H1 (cell line): Measurements from ENCODE around the gene ACSL4. TPM values are rescaled to one million over a fixed set of nuclear protein-coding genes. Genes with fewer than 3 reads are reported as not detected.

ENCODE experiments used
- CTCF ChIA-PET: fragments of 300-600 bp; sonication (Branson Sonifier 250); formaldehyde crosslinking; loops from one replicate; lab custom pipeline; 2021; ENCODE audit not compliant: partially characterized antibody; lab: Charles Lee
- POLR2A ChIA-PET: fragments of 300-600 bp; sonication (Branson Sonifier 250); formaldehyde crosslinking; loops from one replicate; lab custom pipeline; 2021; ENCODE audit warnings: inconsistent platforms; ENCODE audit not compliant: partially characterized antibody; lab: Charles Lee
- DNase-seq, 2 experiments: peaks; one replicate each; pipeline versions ENCODE4 v3.0.0 to v3.0.0-alpha.2; 2010 to 2022; ENCODE audit warnings: low spot score in 2 of 2, low read depth in 1 of 2, mixed read lengths in 1 of 2
- FAIRE-seq: peaks from 2 replicates; lab custom pipeline; 2011; peaks lifted over from hg19 to GRCh38; lab: Jason Lieb, UNC
- H2AFZ ChIP-seq: 2 replicates; pipeline ENCODE4 v1.8.1; 2012; ENCODE audit warnings: low read length, inconsistent platforms
- H2AK5ac ChIP-seq: 2 replicates; pipeline ENCODE4 v1.6.1; 2013; ENCODE audit warnings: low read depth, low read length
- H2BK120ac ChIP-seq: replicated peaks from 2 replicates; pipeline ENCODE3; 2013; ENCODE audit warnings: low read depth, low read length, inconsistent platforms
- H2BK12ac ChIP-seq: 2 replicates; pipeline ENCODE4 v1.6.1; 2013; ENCODE audit warnings: low read depth, low read length
- H2BK15ac ChIP-seq: 2 replicates; pipeline ENCODE4 v1.6.1; 2013; ENCODE audit warnings: low read length
- H2BK20ac ChIP-seq: 2 replicates; pipeline ENCODE4 v1.6.1; 2013; ENCODE audit warnings: low read length
- H2BK5ac ChIP-seq: 2 replicates; pipeline ENCODE4 v1.6.1; 2013; ENCODE audit warnings: low read depth, low read length
- H3K14ac ChIP-seq: 2 replicates; pipeline ENCODE4 v1.6.1; 2013; ENCODE audit warnings: inconsistent platforms; ENCODE audit not compliant: insufficient read length
- H3K18ac ChIP-seq: 2 replicates; pipeline ENCODE4 v1.6.1; 2013; ENCODE audit warnings: low read length; ENCODE audit errors: extremely low read depth
- H3K23ac ChIP-seq: 2 replicates; pipeline ENCODE4 v1.6.1; 2013; ENCODE audit warnings: inconsistent platforms; ENCODE audit not compliant: insufficient read length
- H3K23me2 ChIP-seq: 2 replicates; pipeline ENCODE4 v1.6.1; 2013; ENCODE audit warnings: low read depth, low read length
- H3K27ac ChIP-seq: 2 replicates; pipeline ENCODE4 v1.6.1; 2011; ENCODE audit warnings: low read depth, low read length, inconsistent platforms
- H3K27me3 ChIP-seq, 4 experiments: replicated peaks in 1 of 4; 1 replicate in 1 of 4; 2 replicates in 3 of 4; pipeline versions ENCODE4 v1.6.1 to v1.8.1; 2011 to 2013; ENCODE audit warnings: low read length in 3 of 4, mild to moderate bottlenecking in 3 of 4, inconsistent platforms in 2 of 4, mixed read lengths in 2 of 4, moderate library complexity in 1 of 4; ENCODE audit not compliant: control insufficient read depth in 3 of 4, insufficient read depth in 3 of 4; ENCODE audit errors: extremely low read depth in 1 of 4
- H3K36me3 ChIP-seq, 4 experiments: 2 replicates each; pipeline versions ENCODE4 v1.6.1 to v1.8.1; 2011 to 2013; ENCODE audit warnings: mild to moderate bottlenecking in 4 of 4, low read length in 3 of 4, moderate library complexity in 2 of 4, control low read depth in 1 of 4, inconsistent platforms in 1 of 4; ENCODE audit not compliant: insufficient read depth in 4 of 4, control insufficient read depth in 2 of 4
- H3K4ac ChIP-seq: replicated peaks from 2 replicates; pipeline ENCODE3; 2013; ENCODE audit warnings: low read length, low read depth, mixed read lengths, inconsistent platforms; ENCODE audit not compliant: insufficient read length
- H3K4me1 ChIP-seq, 4 experiments: replicated peaks in 1 of 4; 1 replicate in 1 of 4; 2 replicates in 3 of 4; pipeline versions ENCODE4 v1.6.1 to v1.8.1; 2011 to 2013; ENCODE audit warnings: low read length in 3 of 4, inconsistent platforms in 2 of 4, mixed read lengths in 1 of 4; ENCODE audit not compliant: insufficient read depth in 4 of 4, control insufficient read depth in 3 of 4
- H3K4me2 ChIP-seq, 2 experiments: 2 replicates each; pipeline versions ENCODE4 v1.6.1 to v1.8.1; 2011 to 2013; ENCODE audit warnings: low read depth in 2 of 2, low read length in 2 of 2, control low read depth in 1 of 2, inconsistent platforms in 1 of 2, mild to moderate bottlenecking in 1 of 2; ENCODE audit not compliant: insufficient read depth in 1 of 2
- H3K4me3 ChIP-seq, 4 experiments: fragments of 200-600, 300-600 bp in 1 of 4; sonication (generic), shearing (Covaris generic), sonication (Bioruptor Twin) in 1 of 4; 2 replicates each; pipeline versions ENCODE4 v1.5.1 to v1.8.1; 2011 to 2016; ENCODE audit warnings: low read length in 4 of 4, low read depth in 3 of 4, control low read depth in 2 of 4, inconsistent platforms in 2 of 4, mild to moderate bottlenecking in 2 of 4, mixed read lengths in 1 of 4, moderate library complexity in 1 of 4; ENCODE audit not compliant: insufficient read depth in 2 of 4; ENCODE audit errors: extremely low read depth in 1 of 4
- H3K56ac ChIP-seq: replicated peaks from 2 replicates; pipeline ENCODE3; 2013; ENCODE audit warnings: low read depth, mild to moderate bottlenecking, mixed read lengths, low read length, inconsistent platforms; ENCODE audit not compliant: insufficient read length
- H3K79me1 ChIP-seq: 2 replicates; pipeline ENCODE4 v1.6.1; 2013; ENCODE audit warnings: low read depth, low read length, control low read depth
- H3K79me2 ChIP-seq, 2 experiments: 2 replicates each; pipeline versions ENCODE4 v1.6.1 to v1.8.1; 2012 to 2013; ENCODE audit warnings: low read length in 2 of 2, mild to moderate bottlenecking in 2 of 2, inconsistent platforms in 1 of 2; ENCODE audit not compliant: insufficient read depth in 2 of 2, control insufficient read depth in 1 of 2
- H3K9ac ChIP-seq, 4 experiments: replicated peaks in 1 of 4; 1 replicate in 1 of 4; 2 replicates in 3 of 4; pipeline versions ENCODE4 v1.6.1 to v1.8.1; 2011 to 2013; ENCODE audit warnings: low read depth in 3 of 4, low read length in 3 of 4, control low read depth in 2 of 4, mild to moderate bottlenecking in 2 of 4, moderate library complexity in 2 of 4, inconsistent platforms in 1 of 4; ENCODE audit errors: extremely low read depth in 1 of 4
- H3K9me3 ChIP-seq, 2 experiments: 2 replicates each; pipeline versions ENCODE4 v1.6.1 to v1.8.1; 2012 to 2013; ENCODE audit warnings: mild to moderate bottlenecking in 2 of 2, moderate library complexity in 2 of 2, control low read depth in 1 of 2, inconsistent platforms in 1 of 2, low read depth in 1 of 2, low read length in 1 of 2, mixed read lengths in 1 of 2; ENCODE audit not compliant: insufficient read depth in 2 of 2
- H4K20me1 ChIP-seq, 2 experiments: replicated peaks in 1 of 2; 2 replicates each; pipeline versions ENCODE3 to v1.8.1; 2011 to 2013; ENCODE audit warnings: inconsistent platforms in 2 of 2, low read length in 2 of 2, mild to moderate bottlenecking in 1 of 2; ENCODE audit not compliant: insufficient read depth in 2 of 2, control insufficient read depth in 1 of 2
- H4K5ac ChIP-seq: 2 replicates; pipeline ENCODE4 v1.6.1; 2013; ENCODE audit warnings: low read length, low read depth, mixed read lengths, inconsistent platforms; ENCODE audit not compliant: insufficient read length
- H4K8ac ChIP-seq: 2 replicates; pipeline ENCODE4 v1.8.0; 2013; ENCODE audit warnings: mild to moderate bottlenecking, moderate library complexity, low read length, inconsistent platforms; ENCODE audit not compliant: insufficient read depth; ENCODE audit errors: extremely low read depth
- H4K91ac ChIP-seq: replicated peaks from 2 replicates; pipeline ENCODE3; 2013; ENCODE audit warnings: low read length, mixed read lengths, inconsistent platforms; ENCODE audit not compliant: insufficient read length
- BACH1 ChIP-seq: IDR thresholded peaks from 2 replicates; pipeline ENCODE4 v1.6.1; 2012; ENCODE audit warnings: low read length, improper control_type of control experiment
- BCL11A ChIP-seq, 2 experiments: IDR thresholded peaks; one replicate each; pipeline ENCODE4 v1.6.1; 2011; ENCODE audit warnings: low read depth in 2 of 2, low read length in 2 of 2, mild to moderate bottlenecking in 2 of 2
- CBX8 ChIP-seq: fragments of 300-800, 300-1000 bp; sonication (generic); IDR thresholded peaks from 2 replicates; pipeline ENCODE4 v1.7.1; 2016; ENCODE audit warnings: low read depth, low read length, borderline replicate concordance
- CTBP2 ChIP-seq: IDR thresholded peaks from 2 replicates; pipeline ENCODE4 v1.7.0; 2011; ENCODE audit warnings: borderline replicate concordance, mild to moderate bottlenecking, moderate library complexity, mixed read lengths, low read length; ENCODE audit not compliant: insufficient read depth, insufficient read length
- HDAC6 ChIP-seq: IDR thresholded peaks from one replicate; pipeline ENCODE4 v1.7.1; 2012; ENCODE audit warnings: low read depth, mild to moderate bottlenecking, inconsistent platforms, low read length, moderate library complexity
- JUN ChIP-seq: IDR thresholded peaks from 2 replicates; pipeline ENCODE4 v1.6.1; 2011; ENCODE audit warnings: low read depth, mild to moderate bottlenecking, improper control_type of control experiment, low read length
- JUND ChIP-seq: IDR thresholded peaks from 2 replicates; pipeline ENCODE4 v1.6.1; 2011; ENCODE audit warnings: mild to moderate bottlenecking, improper control_type of control experiment, low read length
- NANOG ChIP-seq: IDR thresholded peaks from 2 replicates; pipeline ENCODE4 v1.6.1; 2011; ENCODE audit warnings: low read length, low read depth, mild to moderate bottlenecking, inconsistent platforms; ENCODE audit not compliant: insufficient read depth, poor library complexity, severe bottlenecking
- PHF8 ChIP-seq: fragments of 200-600 bp; sonication (generic); conservative IDR thresholded peaks from 2 replicates; pipeline ENCODE4 v1.7.1; 2012; ENCODE audit warnings: low read depth, mild to moderate bottlenecking, inconsistent platforms, low read length, moderate library complexity
- POLR2A ChIP-seq, 2 experiments: IDR thresholded peaks; 1 replicate in 1 of 2; 2 replicates in 1 of 2; pipeline ENCODE4 v1.6.1; 2011; ENCODE audit warnings: low read depth in 2 of 2, low read length in 2 of 2, mild to moderate bottlenecking in 2 of 2; ENCODE audit errors: control extremely low read depth in 1 of 2
- whole genome bisulfite sequencing, 2 experiments: shearing (Covaris generic) in 1 of 2; methylation state at CpG; one replicate each; pipeline versions ENCODE4 v1.1.6 to v1.1.7; 2013 to 2015; ENCODE audit warnings: low lambda C conversion rate in 2 of 2, mixed read lengths in 2 of 2, inconsistent platforms in 1 of 2, low coverage in 1 of 2, missing lambda C conversion rate in 1 of 2; ENCODE audit not compliant: insufficient replicate concordance in 2 of 2, insufficient coverage in 1 of 2, insufficient read length in 1 of 2; ENCODE audit errors: extremely low coverage in 1 of 2, missing lambda C conversion rate in 1 of 2; 5-methylcytosine and 5-hydroxymethylcytosine counted together
- polyA plus RNA-seq, 7 experiments: library from polyadenylated mRNA; depleted of rRNA in 3 of 7; stranded (reverse) in 5 of 7; unstranded in 2 of 7; fragments of >200 nt in 5 of 7; fragments of 200-250 nt in 2 of 7; gene quantifications; 1 replicate in 5 of 7; 2 replicates in 1 of 7; 4 replicates in 1 of 7; pipeline versions ENCODE4 v1.2.1 to v1.2.3, GENCODE V29; 2011 to 2013; ENCODE audit warnings: missing spikeins in 2 of 7, mixed read lengths in 2 of 7
- total RNA-seq: library from RNA; stranded (reverse); fragmentation: NEBNext Ultra II Directional; extraction: Animal tissue kit (Norgen Biotek cat#: 25700); gene quantifications from 2 replicates; pipeline ENCODE4 v1.2.1, GENCODE V29; 2021

The ACSL4 gene
- total and polyA plus RNA-seq, 2 of the 8 experiments (the other 6 are each of a cell fraction or from before 2014, with no cell fraction given): 11.3 to 47.0 TPM

DNA sequence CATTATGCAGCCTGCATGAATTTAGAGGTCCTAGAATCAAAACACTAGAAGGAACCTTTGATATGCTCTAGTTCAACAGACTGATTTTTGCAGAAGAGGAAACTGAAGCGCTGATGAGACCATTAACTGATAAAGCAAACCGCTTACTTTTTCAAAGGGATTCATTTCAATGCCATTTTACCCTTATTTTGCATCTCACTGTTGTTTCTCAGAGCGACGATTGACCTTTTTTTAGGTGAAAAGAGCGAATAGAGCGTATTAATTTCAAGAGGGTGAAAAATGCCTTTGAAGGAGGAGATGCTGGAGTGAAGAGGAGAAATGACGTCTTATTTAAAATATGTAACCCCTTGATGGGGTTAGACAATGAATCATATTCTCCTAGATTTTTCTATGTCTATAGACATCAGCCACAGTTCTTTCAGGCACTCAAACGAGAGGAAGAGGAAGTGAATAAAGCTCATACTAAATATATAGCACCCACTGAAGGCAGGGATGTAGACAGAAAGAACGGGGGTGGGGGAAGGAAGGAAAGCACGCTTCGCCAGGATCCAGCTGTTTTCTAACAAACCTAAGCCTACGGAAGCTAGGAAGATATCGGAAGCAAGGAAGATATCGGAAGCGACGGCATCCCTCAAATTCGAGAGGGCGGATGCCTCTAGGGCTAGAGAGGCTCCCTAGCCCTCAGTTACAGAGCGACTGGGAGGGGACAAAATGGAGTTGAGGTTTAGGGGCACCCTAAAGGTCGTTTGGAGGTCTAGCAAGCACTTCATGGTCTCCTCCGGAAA is 848 bp downstream of the ACSL4 start:
- Histone ChIP-seq H3K36me3 (no peaks in the 10 kb centered on the region), H3K79me2 (peaks cover 0 to 39% of the 10 kb centered on the region in 2 experiments; a peak in 2 of 4 replicates), H3K79me1 (no peaks in the 10 kb centered on the region), H3K18ac (peak overlapping the region; percentile 60), H4K20me1 (no peaks in the 10 kb centered on the region), H3K4me3 (peak overlapping the region; percentile 67 to 92 (median 76)), H3K4me2 (peak overlapping the region; percentile 82 to 92), H3K27ac (peak overlapping the region; percentile 25; the same call in 1 of the 2 replicates), H3K9ac (peak overlapping the region in 3 of 4 experiments; percentile 58 to 73 (median 64); a peak in 6 of 7 replicates), H3K14ac (no peak overlapping the region), H3K9me3 (no peaks in the 10 kb centered on the region), H4K8ac (no peak overlapping the region; the same call in 1 of the 2 replicates), H4K91ac (peak overlapping the region; percentile 81), H2BK5ac (no peak overlapping the region), H3K4me1 (no peaks in the 10 kb centered on the region; a peak in 1 of 7 replicates), H3K23ac (no peak overlapping the region), H2AK5ac (no peak overlapping the region), H3K4ac (no peak overlapping the region), H2BK120ac (peak overlapping the region; percentile 33), H2AFZ (no peak overlapping the region; the same call in 1 of the 2 replicates), H2BK12ac (0 out of 2 replicates have a peak overlapping the region, but pooled peaks have one; percentile 50), H4K5ac (peak overlapping the region; percentile 72), H2BK20ac (no peak overlapping the region), H3K23me2 (no peaks in the 10 kb centered on the region), H3K56ac (peak overlapping the region; percentile 82), H2BK15ac (no peak overlapping the region), H3K27me3 (no peaks in the 10 kb centered on the region)
- POLR2A ChIA-PET: no interaction called here
- CTCF ChIA-PET: interaction anchor here (1.1 to 3.5 kb wide), 3 partner anchors 12 to 125 kb away, joined by 3 to 9 read pairs (median 5); no protein-coding TSS in a partner anchor
- WGBS, 2 experiments: 2% methylated on average over 11 of the region's 21 CpGs; no CpG with 5 or more reads in 1 of the 2 experiments
- DNase-seq (peak in 1 of 2 experiments; percentile 45), FAIRE-seq (no peak)
- TF ChIP-seq NANOG (no peak), POLR2A (IDR thresholded peaks at IDR 0.05; ENCODE audit: control extremely low read depth in 1 of 2, low read depth in 2 of 2, low read length in 2 of 2) (no peak), CBX8 (no peak), HDAC6 (no peak), PHF8 (no peak), BCL11A (IDR thresholded peaks at IDR 0.05; ENCODE audit: low read depth in 2 of 2, low read length in 2 of 2) (no peak), CTBP2 (no peak), BACH1 (no peak), JUND (no peak), JUN (no peak)
